GOT3 (cell line): ENCODE measurements around the gene BDNF.
"Not testable (repeated sequence)": the region's sequence is repeated elsewhere in the genome, so short reads cannot be mapped to it uniquely, and the experiment has no call there.

ENCODE experiments used
- DNase-seq: peaks from one replicate; lab custom pipeline; 2025; ENCODE audit warnings: mixed read lengths; lab: John Stamatoyannopoulos, UW

The BDNF gene

DNA sequence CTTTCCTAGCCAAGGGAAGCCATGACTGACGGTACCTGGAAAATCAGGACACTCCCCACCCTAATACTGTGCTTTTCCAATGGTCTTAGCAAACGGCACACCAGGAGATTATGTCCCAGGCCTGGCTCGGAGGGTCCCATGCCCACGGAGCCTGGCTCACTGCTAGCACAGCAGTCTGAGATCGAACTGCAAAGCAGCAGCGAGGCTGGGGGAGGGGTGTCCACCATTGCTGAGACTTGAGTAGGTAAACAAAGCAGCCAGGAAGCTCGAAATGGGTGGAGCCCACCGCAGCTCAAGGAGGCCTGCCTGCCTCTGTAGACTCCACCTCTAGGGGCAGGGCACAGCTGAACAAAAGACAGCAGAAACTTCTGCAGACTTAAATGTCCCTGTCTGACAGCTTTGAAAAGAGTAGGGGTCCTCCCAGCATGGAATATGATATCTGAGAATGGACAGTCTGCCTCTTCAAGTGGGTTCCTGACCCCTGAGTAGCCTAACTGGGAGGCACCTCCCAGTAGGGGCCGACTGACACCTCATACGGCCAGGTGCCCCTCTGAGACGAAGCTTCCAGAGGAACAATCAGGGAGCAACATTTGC lies 34.6 kb downstream of the BDNF start:
- not testable (repeated sequence) for DNase-seq

DNA sequence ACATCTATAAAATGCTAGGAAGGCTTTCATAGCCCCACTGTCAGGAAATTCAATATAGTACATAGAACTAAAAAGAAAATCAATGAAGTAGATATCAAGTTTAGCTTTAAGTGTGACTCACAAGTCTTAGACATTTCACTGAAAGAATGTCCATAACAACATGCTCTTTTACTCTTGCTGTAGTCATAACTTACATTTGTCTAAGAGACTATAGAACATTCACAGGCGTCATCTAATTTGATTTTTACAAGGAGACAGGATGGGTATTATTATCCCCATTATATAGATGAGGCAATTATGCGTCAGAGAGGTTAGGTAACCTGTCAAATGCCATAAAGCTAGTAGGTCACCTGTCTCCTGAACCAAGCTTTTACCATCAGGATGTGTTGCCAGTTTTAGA lies 36.9 kb downstream of the BDNF start:
- DNase-seq: no peak

DNA sequence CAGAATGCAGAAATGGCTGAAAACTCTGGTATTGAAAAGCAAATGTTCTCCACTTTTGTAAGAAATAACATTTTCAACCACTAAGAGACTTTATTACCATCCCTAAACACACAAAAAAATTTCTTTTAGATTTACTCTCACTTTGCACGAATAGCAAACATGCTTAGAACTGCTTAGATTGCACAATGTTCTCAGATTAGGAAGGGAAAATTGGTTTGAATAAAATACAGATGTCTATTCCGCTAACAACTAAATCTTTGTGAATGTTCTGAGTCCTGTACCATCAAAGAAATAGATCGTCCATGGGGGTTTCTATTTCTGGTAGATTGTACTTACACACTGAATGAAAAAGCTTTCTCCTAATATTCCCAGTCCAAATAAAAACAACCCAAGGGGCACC lies 40.1 kb downstream of the BDNF start:
- no peak for DNase-seq

DNA sequence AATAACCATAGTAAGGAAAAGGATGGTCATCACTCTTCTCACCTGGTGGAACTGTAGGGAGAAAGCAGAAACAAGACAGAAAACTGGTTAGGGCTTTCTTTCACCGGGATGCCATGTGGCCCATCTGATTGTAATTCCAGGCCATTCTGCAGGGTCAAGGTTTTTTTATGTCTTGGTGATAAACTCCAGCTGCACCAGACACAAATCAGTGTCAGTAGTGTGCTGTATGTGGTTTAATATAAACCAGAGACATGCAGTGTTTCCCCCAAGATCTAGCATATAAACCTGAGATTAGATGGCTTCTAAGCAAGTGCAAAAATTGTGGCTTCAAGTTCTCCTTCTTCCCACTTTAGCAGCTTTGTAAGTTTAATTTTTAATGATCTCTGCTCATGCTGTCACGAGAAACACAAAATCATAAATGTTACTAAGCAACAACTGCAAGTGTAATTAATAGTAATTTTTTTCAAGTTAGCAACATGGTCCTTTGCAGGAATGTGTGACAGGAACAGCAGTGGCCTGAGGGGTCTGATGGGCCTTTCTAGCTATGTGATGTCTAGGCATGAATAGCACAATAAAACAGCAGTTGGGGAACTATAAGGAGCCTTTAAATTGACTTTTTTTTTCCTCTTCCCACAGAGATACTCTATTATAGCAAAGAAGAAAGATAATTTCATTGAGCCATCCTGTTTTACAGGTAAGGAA lies 41.6 kb downstream of the BDNF start:
- no peak for DNase-seq

DNA sequence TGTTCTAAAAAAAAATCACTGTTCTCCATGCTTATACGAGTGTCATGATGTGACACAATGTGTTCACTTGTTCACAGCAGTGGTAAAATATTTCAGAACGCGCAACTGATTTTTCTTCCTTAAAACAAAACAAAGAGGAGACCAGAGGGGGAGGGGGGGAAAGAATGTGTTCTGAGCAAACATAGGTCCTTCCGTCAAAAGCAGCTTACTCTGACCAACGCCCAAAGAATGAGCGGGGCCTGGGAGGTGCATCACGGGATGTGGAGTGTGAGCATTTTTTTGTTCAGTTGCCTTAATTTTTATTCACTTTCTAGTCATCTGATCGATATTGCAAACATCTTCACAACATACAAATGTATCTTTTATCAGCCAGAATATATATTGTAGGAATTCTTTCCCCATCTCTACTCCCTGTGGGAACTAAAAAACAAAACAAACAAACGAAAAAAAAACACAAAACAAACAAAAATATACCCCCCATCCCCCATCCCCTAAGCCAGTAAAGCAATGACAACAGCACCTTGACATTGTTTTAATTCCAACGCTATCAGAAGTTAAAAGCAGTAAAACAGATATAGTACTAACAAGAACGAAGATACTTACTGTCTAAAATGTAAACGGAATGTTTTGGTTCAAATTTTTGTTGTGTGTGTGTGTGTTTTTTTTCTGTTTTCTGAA lies 43.3 kb downstream of the BDNF start:
- DNase-seq: no peak

DNA sequence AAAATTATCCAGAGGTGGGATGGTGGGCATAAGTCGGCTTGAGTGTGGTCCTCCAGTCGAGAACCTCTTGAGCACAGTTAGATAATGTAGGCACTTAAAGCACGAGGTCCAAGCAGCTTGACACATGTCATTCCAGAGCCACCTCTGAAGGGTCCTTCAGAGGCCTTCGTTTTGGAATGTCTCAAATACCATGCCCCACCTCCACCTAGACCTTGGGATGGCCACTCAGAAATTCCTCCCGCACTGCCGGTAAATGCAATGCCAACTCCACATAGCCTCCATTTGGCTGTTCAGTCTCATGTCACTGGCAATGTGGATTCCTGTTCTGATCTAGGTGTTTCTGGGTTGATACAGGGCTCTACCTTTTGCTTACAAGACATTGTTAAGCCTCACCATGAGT lies 43.9 kb downstream of the BDNF start:
- no peak for DNase-seq

DNA sequence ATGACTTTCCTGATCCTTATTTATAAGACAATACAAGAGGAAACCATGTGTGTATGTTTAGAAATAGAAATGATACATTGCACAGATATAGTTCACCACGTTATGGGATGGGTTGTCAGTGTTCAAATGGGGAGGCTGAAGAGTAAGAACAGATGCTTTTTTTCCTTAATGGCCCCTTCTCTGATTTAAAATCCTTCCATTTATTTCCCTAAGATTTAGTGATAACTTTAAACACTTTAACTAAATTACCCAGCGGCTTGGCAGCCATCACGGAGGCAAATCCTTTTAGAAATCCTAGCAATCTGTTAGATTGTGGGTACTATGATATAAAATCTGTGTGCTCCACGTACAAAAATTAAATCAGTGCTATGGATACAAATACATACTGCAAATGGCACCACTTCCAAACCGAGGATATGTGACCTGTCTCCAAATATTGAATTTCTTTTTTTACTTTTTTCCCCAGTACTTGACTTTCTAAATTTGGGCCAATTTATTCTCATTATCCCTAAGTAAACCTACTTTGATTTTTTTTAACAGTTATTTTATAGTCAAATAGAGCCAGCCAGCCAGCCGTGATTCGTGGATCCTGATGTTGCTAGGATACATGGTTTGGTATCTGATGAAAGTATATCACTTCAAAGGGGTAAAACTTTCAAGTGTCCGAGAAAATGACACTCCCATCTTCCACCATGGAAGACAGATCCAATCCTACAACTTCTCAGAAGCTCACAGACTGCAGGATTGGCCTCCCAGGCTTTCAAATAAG lies 46.1 kb downstream of the BDNF start:
- DNase-seq: no peak

DNA sequence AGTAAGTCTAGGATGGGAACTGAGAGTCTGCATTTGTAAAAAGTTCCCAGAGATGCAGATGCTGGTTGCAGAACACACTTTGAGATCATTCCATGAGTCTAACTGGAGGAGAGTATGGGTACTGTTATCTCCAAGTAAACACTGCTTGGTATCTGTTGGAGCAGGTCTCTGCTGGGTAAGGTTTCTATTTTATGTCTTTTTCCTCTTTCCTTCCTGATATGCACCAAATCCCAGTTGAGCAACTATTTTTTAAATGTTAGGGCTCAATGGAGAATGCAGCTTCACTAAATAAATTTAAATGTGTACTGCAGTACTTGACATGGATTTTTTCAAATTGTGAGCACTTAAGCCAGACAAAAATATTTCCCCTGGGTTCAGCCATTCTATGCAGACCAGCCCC lies 48.5 kb downstream of the BDNF start:
- DNase-seq: no peak

DNA sequence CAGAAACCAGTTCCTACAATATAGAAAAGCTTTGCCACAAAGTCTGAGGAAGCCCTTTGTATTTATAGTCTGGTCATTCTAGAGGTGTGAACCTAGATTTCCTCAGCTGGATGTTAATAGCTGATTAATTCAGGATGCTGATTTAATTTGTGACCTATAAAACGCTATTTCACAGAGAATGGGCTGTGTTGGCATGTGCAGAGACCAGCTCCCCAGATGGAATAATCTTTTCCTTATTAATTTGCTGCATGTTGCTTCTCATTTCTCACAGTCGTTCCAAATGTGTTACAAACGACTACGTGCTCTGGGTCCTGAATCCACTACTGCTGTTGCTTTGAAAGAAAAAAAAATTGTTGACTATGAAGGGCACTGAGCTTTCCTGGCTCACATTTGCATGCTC lies 49.3 kb downstream of the BDNF start:
- no peak for DNase-seq

DNA sequence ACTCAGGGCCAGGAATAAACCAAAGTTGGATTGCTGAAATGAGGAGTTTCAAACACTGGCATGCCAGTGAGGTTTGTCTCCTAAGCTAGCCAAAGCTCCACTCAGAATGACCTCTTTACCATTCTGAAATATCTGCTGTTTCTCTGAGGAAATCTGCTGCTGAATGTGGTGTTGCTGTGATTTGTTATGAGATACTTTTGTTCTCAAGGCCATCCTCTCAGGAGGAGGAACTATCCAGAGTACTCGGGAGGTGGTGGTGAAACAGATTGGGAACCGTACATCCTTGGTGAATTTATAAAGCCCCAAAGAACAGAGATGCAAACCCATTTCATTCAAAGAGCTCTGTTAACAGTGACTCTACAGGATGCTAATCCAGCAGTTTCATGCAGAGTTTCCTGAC lies 50.5 kb downstream of the BDNF start:
- DNase-seq: no peak

DNA sequence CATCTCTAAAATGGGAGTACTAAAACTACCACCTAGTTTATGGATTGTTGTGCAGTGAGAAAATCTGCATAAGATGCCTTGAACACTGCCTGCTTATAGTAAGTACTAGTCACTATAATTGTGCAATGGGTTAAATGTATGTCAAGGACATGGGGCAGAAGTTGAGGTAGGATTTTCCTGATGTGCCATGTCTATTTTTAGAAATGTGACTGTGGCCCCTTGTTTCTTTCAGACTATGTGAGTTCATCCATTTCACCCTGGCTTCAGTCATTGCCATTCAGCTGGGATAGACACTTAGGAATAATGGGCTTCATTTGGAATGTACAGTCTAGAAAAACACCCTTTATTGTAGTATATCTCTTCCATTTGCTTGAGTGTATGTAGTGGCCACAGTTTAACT lies 51.4 kb downstream of the BDNF start:
- no peak for DNase-seq

DNA sequence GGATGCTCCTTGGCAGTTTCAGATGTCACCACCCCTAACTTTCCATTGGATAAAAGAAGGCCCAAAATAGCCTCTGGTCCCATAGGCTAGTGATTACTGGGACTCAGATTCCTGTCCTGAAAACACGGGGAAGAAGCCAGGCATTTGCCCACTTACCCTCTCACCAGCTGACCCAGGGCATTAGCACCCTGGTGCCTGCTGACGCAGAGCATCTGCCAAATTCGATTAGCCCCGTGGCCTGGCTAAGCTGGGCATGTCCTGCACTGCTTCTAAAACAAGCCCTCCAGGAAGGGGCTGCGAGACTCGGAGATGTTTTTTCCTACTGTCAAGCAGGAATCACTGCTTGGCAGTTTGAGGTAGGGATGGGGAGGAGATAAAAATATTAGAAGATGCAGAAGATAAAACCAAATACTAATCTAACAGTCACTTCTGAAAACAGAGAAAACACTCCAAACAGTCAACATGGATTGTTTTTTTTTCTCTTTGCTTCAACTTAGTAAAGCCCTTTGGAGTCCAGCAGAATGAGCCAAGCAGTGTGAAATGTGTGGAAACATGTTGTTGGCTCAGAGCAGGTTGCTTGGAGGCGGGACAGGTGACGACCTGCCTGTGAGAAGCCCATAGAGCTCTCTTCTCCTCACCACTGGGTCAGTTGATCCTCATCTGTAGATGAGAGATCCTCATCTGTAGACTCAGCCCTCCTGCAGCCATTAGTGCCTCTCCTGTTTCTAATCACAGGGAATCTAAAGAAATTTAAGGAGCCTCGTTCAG lies 54.0 kb downstream of the BDNF start:
- DNase-seq: no peak

DNA sequence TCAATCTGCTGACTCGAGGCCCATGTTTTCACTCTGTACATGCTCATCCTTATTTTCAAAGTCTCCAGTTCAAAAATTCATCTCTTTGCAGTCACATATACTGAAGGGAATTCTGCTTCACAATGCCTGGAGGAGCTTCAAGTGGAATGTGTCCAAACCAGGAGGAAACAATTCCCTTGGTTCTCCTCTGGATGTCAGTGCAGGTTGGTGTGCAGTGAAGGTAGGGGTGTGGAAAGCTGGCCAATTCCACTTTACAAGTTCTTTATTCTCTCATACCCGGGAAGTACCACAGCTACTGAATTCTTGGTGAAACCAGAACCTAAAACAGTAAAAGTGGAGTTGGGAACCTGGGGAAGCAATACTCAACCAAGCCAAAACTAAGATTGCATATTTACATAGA lies 57.3 kb downstream of the BDNF start:
- no peak for DNase-seq

DNA sequence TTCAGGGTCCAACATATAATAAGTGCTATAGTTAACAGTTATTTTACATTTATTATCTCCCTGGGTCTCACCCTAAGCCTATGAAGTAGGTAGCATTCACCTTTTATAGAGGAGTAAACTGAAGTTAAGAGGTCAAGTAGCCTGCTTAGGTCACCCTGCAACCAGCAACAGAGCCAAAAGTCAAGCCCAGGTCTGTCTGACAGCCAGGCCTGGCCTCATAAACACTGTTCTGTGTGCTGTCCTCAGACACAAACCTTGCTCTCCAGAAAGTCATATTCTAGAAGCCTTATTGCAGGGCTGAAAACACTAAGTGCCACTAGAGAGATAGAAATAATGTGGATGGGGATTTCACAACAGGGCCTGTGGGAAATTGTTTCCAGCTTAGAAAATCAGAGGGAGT lies 59.3 kb downstream of the BDNF start:
- no peak for DNase-seq

DNA sequence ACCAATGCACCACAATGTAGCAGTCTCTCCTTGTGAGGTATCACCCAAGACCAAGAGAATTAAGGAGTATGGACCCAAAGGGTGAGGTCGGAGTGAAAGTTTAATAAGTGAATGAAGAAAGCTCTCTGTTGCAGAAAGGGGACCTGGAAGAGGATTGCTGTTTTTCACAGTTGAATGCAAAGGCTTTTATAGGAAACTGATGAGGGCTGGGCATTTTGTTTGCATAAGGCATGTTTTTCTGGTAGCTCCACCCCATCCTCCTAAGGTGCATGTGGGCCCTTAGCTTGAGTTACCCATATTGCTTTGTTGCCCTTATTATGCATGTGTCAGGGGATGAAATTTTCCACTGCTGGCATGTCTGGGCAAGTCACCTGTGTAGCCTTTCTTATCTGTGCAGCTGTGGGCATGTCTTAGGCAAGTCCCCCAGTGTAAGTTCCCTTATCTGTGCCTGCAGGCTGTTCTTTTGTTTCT lies 64.7 kb downstream of the BDNF start:
- no peak for DNase-seq

DNA sequence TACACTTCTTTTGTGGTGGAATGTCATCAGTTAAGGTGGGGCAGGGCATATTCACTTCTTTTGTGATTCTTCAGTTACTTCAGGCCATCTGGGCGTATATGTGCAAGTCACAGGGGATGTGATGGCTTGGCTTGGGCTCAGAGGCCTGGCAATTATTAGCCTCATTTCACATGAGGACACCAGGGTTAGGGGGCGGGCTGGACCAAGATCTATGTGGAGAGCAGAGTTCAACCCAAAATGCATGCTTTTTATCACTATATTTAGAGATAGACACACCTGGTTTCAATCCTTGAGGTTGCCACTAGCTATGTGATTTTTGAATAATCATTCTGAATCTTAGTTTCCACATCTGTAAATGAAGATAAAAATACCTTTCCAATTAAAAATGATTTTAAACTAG lies 65.5 kb downstream of the BDNF start:
- DNase-seq: not testable (repeated sequence)

DNA sequence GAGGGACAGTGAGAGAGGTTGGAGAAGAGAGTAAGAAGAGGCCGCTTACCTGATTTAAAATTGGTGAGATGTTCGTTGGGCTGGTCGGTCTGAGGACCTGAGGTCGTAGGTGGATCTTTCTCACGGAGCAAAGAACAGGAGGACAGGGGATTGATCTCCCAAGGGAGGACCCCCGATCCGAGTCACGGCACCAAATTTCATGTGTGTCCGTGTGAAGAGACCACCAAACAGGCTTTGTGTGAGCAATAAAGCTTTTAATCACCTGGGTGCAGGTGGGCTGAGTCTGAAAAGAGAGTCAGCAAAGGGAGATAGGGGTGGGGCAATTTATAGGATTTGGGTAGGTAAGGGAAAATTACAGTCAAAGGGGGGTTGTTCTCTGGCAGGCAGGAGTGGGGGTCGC lies 66.0 kb downstream of the BDNF start:
- not testable (repeated sequence) for DNase-seq

DNA sequence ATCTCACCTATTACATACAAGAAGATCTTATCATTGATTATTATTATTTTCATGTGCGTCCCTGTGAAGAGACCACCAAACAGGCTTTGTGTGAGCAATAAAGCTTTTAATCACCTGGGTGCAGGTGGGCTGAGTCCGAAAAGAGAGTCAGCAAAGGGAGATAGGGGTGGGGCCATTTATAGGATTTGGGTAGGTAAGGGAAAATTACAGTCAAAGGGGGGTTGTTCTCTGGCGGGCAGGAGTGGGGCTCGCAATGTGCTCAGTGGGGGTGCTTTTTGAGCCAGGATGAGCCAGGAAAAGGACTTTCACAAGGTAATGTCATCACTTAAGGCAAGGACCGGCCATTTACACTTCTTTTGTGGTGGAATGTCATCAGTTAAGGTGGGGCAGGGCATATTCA lies 71.2 kb downstream of the BDNF start:
- DNase-seq: not testable (repeated sequence)

DNA sequence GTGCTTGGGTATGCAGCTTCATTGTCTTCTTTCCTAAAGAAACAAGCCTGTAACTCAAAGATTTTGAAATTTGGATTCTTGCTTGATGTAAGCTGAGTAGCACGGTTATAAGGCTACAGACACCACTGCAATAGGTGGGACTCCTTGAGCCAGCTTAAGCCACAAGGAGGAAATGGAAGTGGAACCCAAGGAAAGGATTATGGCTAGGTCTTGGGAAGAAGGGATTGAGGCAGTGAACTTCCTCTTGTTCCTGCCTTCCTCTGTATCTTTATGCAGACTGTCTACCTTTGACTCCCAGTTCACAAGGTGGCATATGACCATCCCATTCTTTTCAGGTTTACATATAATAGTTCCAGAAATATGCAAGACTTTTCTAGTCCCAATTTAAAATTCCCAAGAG lies 72.3 kb downstream of the BDNF start:
- no peak for DNase-seq

DNA sequence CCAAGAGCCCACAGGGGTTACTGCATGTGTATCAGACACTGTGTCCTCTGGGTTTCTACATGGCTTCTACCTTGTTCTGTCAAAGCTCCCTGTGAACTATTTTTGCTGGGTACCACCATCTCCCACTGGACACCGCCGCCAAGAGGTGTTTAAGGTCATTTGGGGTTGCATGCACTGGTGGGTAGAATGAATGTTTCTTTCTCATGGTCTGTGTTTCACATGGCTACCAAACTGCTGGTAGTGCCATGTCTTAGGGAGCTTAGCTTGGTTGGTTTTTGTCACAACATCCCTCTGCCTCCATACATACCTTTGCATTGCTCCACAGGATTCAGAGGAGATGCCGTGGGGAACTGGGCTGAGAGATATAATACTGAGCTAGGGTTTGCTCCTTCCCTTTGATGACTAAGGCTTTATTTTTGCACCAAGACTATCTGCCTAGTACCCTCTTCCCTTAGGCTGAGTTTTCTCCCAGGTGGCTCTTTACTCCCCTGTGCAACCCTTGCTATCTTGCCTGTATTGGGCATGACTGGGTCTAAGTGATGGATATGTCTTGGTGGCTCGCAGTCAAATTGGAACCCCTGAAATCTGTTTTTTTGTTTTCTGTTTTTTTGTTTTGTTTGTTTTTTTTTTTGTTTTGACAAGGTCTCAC lies 73.2 kb downstream of the BDNF start:
- no peak for DNase-seq

DNA sequence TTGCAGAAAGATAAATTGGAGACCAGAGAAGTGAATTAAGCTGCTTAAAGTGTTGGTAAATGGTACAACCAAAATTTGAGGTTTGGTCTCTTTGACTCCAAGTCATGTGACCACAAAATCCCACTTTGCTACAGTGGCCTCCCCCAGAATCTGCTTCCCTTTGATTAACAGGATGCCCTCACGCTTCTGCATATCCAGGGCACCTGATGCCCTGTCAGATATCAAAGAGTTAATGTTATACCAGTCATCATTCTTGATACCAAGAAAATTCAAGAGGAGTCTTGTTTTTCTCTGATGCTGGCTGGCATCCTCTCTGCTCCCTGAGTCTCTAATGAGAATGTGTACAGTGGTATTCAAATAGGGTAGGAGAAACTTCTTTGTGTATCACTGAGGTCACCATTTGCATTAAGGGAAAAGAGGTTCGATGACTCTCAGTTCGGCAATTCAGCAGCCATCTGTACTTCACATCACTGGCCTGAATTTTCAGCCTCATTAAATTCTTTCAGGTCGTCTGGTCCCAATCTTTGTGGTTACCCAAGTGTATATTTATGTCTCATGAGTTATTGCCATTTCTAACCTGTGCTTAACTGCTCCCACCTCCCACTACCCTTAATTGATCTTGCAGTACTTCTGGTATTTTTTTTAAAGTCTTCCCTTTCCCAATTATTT lies 73.9 kb downstream of the BDNF start:
- no peak for DNase-seq
